Renal cortex interstitium (tissue), 11 donors: Measurements from ENCODE around the gene BCL7B. TPM values are rescaled to one million over a fixed set of nuclear protein-coding genes. Genes with fewer than 3 reads are reported as not detected.
"Not testable (repeated sequence)": the region's sequence is repeated elsewhere in the genome, so short reads cannot be mapped to it uniquely, and the experiment has no call there.

Experiments
- DNase-seq, 11 donors: peaks; one replicate each; pipeline ENCODE4 v3.0.0-alpha.2; 2013; ENCODE audit warnings: low read depth in 9 of 11, low spot score in 4 of 11; ENCODE audit errors: extremely low read depth in 1 of 11
- polyA plus RNA-seq, 3 donors: library from polyadenylated mRNA; unstranded; fragments of 120-200 nt; gene quantifications; one replicate each; pipeline ENCODE4 v1.2.1, GENCODE V29; 2013; ENCODE audit not compliant: insufficient read length in 3 of 3

Gene BCL7B
- polyA plus RNA-seq, 3 donors, result 36.2 to 40.3 (median 40.3) TPM

DNA sequence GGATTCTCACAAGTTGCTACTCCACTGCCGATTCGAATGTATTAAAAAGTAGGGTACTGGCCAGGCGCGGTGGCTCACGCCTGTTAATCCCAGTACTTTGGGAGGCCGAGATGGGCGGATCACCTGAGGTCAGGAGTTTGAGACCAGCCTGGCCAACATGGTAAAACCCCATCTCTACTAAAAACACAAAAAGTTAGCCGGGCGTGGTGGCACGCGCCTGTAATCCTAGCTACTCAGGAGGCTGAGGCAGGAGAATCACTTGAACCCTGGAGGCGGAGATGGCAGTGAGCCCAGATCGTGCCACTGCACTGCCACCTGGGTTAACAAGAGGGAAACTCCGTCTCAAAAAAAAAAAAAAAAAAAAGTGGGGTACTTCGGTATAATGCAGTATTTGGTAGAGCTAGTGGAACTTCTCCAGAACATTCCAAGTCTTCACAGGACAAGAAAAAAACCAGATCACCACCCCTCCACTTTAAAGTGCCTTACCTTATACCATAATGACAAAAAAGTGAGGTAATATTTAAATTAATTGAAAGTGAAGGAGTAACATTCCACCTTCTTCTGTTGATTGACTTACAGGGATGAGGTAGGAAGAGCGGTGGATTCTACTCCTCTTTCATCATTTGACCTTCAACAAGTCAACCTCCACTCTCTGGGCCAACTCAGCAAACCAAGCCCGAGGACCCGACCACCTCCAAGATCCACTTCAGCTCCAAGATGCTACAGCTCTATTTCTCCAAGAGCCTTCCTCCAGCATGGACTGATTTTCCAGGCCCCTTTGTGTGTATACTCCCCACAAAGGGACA lies 37.4 kb downstream of the BCL7B start:
- DNase-seq, result no peak

DNA sequence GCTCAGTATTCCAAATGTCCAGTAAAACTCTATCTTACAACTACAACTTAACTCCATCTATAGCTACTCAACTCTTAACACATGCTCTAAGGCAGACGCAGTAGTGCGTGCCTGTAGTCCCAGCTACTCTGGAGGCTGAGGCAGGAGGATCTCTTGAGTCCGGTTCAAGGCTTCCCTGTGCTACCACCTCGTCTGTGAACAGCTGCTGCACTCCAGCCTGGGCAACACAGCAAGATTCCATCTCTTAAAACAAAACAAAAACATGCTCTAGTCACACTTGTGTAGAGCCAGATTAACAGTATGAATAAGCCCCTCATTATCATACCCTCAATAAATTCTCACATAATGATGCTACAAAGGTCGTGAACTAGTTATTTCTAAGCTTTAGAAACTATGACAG lies 39.0 kb downstream of the BCL7B start:
- no peak for DNase-seq

DNA sequence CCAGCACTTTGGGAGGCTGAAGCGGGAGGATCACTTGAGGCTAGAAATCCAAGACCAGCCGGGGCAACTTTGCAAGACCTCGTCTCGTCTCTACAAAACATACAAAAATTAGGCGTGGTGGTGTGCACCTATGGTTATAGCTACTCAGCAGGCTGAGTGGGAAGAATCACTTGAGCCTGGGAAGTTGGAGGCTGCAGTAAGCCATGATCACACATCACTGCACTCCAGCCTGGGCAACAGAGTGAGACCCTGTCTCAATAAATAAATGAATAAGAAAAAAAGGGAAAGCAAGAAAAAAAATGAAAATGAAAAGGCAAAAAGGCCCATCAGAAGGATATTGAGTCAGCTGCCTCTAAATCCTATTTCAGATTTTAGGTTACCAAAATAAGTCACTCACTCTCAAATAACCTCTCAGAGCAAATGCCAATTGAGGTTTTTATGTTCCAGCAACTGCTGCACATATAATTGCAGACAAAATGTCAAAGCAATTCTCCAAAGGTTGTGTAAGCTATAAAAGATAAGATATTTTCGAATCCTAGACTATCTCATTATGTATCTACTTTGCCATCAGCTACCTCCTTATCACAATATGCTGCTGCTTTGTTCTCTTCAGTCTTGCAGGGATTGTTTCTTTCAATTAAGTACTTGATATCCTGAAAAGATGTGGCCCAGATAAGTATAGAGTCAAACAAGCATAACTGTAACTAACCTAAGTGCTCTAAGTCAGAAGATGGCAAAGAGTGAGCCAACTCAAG lies 40.1 kb downstream of the BCL7B start:
- DNase-seq, result no peak

DNA sequence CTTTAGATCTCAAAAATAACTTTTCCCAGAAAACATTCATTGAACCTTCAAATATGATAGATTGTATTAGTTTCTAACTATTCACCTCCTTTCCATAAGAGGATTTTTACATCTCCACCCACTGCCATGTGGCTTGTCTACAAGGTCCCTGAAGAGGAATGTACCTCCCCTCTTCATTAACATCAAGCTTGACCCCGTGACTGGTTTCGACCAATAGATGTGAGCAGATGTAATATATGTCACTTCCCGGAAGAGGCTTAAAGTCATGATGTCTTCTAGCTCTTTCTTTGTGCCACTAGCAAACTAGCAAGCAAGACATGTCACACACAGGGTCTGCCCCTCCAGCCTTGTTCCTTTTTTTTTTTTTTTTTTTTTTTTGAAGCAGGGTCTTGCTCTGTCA lies 42.3 kb downstream of the BCL7B start:
- DNase-seq, result no peak

DNA sequence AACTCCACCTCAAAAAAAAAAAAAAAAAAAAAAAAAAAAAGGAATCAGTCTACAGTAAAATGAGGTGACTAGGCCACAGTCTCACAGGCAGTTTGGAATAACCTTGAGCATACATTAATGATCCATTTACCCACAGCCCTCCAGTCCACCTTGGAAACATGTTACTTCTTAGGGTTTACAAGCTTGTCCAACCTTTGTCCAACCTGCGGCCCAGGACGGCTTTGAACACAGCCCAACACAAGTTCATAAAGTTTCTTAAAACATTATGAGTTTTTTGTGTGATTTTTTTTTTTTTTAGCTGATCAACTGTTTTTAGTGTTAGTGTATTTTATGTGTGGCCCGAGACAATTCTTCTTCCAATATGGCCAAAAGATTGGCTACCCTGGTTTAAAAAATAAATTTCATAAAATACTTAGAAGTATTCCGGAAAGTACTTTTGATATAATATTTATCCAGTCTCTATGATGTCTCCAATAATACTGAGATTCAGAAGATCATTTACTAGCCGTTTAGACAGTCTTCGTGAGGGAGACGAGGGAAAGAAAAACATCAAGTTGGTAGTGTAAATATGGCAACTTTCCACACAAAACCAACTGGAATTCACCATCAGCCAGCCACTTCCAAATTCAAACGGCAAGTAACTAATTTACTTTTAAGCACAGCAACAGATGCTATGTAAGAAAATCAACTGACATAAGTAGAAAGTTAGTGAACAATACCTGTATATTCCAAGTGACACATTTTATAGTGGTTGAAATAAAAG lies 45.3 kb downstream of the BCL7B start:
- no peak for DNase-seq

DNA sequence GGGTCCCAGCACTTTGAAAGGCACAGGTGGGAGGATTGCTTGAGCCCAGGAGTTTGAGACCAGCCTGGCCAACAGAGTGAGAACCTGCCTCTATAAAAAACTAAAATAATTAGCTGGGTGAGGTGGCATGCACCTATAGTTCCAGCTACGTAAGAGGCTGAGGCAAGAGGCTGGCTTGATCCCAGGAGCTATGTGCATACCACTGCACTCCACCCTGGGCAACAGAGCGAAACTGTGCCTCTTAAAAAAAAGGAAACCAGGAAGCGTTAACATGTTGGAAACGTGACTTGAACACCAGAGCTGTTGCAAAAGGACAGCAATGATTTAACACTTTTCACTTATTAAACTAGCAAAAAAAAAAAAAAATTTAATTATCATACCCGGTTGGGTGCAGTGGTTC lies 48.0 kb downstream of the BCL7B start:
- peak in 3 of 11 donors; percentile 19 to 28 (median 26) for DNase-seq

DNA sequence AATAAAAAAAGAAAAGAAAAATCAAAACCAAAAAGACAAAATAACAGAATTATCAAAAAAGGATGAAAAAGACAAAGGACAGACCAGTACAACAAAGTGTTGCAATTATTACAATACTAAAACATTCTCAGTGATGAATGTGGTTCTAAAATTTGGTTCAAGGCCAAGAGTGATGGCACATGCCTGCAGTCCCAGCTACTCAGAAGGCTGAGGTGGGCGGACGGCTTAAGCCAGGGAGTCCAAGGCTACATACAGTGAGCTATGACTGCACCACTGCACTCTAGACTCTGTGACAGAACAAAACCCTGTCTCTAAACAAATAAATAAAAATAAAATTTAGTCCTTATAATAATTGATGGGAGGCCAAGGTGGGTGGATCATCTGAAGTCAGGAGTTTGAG lies 49.9 kb downstream of the BCL7B start:
- DNase-seq, result no peak

DNA sequence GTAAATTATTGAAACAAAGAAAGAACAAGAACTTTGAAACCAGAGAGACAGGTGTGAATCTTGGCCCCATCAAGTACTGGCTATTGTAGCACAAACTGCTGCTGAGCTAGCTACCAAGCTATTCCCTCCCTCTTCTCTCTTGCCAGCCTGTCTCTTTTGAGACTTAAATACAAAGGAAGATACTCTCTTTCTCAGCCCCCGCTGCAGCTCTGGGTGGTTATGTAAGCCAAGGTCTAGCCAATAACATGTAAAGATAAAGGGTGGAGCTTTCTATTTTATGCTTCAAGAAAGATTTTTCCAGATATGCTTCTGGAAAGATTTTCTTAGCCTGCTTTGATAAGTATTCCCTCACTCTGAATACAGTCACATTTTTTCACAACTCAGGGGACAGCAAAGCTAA lies 52.6 kb downstream of the BCL7B start:
- DNase-seq, result no peak

DNA sequence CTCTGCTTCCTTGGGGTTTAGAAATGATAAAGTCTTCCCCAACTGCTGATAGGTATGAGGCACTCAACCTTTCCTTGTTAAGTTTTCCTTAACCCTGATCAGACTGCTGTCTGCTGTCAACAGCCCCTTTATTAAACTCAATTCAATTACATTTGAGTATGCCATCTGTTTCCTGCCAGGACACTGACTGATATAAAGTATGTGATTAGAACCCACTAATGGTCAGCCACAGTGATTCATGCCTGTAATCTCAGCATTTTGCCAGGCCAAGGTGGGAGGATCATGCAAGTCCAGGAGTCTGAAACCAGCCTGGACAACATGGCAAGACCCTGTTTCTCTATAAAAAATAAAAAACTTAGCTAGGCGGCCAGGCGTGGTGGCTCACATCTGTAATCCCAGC lies 53.5 kb downstream of the BCL7B start:
- DNase-seq, result no peak

DNA sequence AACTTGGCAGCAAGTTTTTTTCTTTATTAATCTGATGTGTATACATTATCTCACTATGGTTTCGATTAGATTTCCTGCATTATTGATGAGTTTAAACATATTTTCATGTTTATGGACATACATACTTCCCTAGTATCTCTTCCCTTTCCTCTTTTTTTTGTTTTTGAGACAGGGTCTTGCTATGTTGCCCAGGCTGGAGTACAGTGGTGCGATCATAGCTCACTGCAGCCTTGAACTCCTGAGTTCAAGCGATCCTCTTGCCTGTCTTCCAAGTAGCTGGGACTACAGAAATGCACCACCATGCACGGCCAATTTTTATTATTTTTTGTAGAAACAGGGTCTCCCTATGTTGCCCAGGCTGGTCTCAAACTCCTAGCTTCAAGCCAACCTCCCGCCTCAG lies 54.3 kb downstream of the BCL7B start:
- no peak for DNase-seq

DNA sequence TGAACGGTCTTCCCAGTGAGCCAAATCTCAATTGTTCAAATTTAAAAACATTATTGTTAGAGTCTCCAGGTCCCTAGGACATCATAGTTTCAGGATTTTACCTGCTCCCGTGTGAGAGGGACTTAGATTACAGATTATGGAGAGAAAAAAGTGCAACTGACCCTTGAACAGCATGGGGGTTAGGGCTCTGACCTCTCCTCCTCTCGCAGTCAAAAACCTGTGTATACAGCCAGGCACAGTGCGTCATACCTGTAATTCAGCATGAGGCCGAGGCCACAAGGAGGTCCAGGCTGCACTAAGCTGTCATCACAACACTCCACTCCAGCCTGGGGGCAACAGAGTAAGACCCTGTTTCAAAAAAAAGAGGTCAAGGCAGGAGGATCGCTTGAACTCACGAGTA lies 60.9 kb downstream of the BCL7B start:
- DNase-seq, result no peak

DNA sequence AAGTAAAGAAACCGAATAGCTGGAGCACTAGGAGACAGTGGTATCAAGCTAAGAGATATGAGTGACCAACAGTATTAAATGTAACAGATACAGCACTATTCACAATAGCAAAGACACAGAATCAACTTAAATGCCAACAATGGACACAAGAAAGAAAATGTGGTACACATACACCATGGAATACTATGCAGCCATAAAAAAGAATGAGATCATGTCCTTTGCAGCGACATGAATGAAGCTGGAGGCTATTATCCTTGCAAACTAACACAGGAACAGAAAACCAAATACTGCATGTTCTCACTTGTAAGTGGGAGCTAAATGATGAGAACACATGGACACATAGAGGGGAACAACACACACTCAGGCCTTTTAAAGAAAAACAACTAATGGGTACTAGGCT lies 62.0 kb downstream of the BCL7B start:
- DNase-seq, result not testable (repeated sequence)

DNA sequence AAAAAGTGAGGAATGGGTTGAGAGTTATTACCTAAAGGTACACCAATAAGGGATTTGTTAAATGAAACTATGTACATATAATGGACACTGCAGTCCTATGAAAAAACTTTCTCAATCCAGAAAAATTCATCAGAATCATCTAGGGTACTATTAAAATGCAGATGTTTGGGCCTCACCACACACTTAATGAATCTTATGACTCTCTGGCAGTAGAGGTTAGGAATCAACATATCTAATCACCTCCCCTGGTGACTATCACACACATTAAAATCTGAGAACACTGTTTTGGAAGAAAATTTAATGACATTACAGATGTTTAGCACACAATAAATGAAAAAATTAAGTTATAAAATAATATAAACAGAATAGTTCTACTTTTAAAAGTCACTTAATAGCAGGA lies 67.5 kb downstream of the BCL7B start:
- DNase-seq, result no peak

DNA sequence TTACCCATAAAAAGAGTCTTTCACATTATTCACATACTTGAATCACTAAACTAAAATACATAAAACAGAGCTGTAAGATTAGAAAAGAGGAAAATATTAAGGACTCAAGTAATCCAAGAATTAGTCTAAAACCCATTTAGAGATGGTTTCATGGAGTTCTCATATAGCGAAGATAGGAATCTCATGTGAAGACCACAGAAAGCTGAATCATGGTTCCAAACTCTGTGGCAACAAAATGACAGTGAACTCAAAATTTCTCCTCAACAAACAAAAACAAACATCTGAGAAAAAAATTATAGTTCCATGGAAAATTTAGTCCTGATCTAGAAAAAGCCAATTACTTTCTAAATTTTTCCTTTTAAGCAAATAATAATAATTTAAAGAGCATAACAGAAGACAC lies 70.0 kb downstream of the BCL7B start:
- no peak for DNase-seq

Other genes starting within 250 kb of the BCL7B start
- 10 to 100 TPM; 14.4 to 19.0 (median 18.6) TPM for gene NSUN5, start 248.9 kb downstream of the BCL7B start, polyA plus RNA-seq
- gene TRIM50, start 229.6 kb downstream of the BCL7B start, polyA plus RNA-seq, result under 1 TPM; 0.21 to 0.28 (median 0.23) TPM
- gene FKBP6, start 229.5 kb downstream of the BCL7B start, polyA plus RNA-seq, result under 1 TPM; 0.25 to 0.70 (median 0.26) TPM
- under 1 TPM; 0.23 to 0.63 (median 0.26) TPM for gene FZD9, start 123.9 kb downstream of the BCL7B start, polyA plus RNA-seq
- gene BAZ1B, start 35.4 kb downstream of the BCL7B start, polyA plus RNA-seq, result 10 to 100 TPM; 60.4 to 84.6 (median 82.2) TPM
- gene TBL2, start 20.9 kb upstream of the BCL7B start, polyA plus RNA-seq, result 10 to 100 TPM; 36.5 to 41.1 (median 40.1) TPM
- gene MLXIPL, start 66.8 kb upstream of the BCL7B start, polyA plus RNA-seq, result 1 to 10 TPM; 4.8 to 8.5 (median 5.6) TPM
- 10 to 100 TPM in 2 of 3 donors, 1 to 10 TPM in 1; 9.6 to 17.7 (median 16.3) TPM for gene VPS37D, start 110.1 kb upstream of the BCL7B start, polyA plus RNA-seq
- 10 to 100 TPM in 2 of 3 donors, 1 to 10 TPM in 1; 8.9 to 11.2 (median 10.9) TPM for gene DNAJC30, start 125.8 kb upstream of the BCL7B start, polyA plus RNA-seq
- gene BUD23, start 125.9 kb upstream of the BCL7B start, polyA plus RNA-seq, result 100 to 1,000 TPM in 1 of 3 donors, 10 to 100 TPM in 2; 88.5 to 112 (median 93.8) TPM
- 10 to 100 TPM in 2 of 3 donors, 1 to 10 TPM in 1; 7.4 to 11.0 (median 10.5) TPM for gene STX1A, start 162.0 kb upstream of the BCL7B start, polyA plus RNA-seq
- gene ABHD11, start 181.1 kb upstream of the BCL7B start, polyA plus RNA-seq, result 10 to 100 TPM; 23.7 to 35.9 (median 26.1) TPM
- gene CLDN3, start 212.6 kb upstream of the BCL7B start, polyA plus RNA-seq, result 10 to 100 TPM; 23.9 to 73.3 (median 54.1) TPM